Liver (tissue), 3 donors: ENCODE data around the gene CAPZB.

Experiments
- CTCF ChIP-seq: fragments of 150-350 bp; IDR thresholded peaks from 2 replicates; pipeline ENCODE4 v1.5.1; 2017; ENCODE audit warnings: improper control_type of control experiment, low read depth, low read length; ENCODE audit not compliant: missing input control
- FOXA2 ChIP-seq: IDR thresholded peaks from 2 replicates; pipeline ENCODE4 v1.6.1; 2016; ENCODE audit warnings: antibody characterized with exemption
- NR2F2 ChIP-seq: IDR thresholded peaks from 2 replicates; pipeline ENCODE4 v1.6.1; 2016; ENCODE audit warnings: antibody characterized with exemption
- TAF1 ChIP-seq: conservative IDR thresholded peaks from 2 replicates; pipeline ENCODE4 v1.6.1; 2016; ENCODE audit warnings: antibody characterized with exemption, mild to moderate bottlenecking
- donor health status: healthy.
- donor health status: healthy.

GRCh38 chr1:19381261-19381660 is 104.1 kb downstream of the CAPZB start:
- TF ChIP-seq FOXA2 (no peak), TAF1 (no peak), CTCF (no peak), NR2F2 (no peak)
